Measurements from ENCODE around the gene DTX2.
"Not testable (repeated sequence)": the region's sequence is repeated elsewhere in the genome, so short reads cannot be mapped to it uniquely, and the experiment has no call there.

DNA sequence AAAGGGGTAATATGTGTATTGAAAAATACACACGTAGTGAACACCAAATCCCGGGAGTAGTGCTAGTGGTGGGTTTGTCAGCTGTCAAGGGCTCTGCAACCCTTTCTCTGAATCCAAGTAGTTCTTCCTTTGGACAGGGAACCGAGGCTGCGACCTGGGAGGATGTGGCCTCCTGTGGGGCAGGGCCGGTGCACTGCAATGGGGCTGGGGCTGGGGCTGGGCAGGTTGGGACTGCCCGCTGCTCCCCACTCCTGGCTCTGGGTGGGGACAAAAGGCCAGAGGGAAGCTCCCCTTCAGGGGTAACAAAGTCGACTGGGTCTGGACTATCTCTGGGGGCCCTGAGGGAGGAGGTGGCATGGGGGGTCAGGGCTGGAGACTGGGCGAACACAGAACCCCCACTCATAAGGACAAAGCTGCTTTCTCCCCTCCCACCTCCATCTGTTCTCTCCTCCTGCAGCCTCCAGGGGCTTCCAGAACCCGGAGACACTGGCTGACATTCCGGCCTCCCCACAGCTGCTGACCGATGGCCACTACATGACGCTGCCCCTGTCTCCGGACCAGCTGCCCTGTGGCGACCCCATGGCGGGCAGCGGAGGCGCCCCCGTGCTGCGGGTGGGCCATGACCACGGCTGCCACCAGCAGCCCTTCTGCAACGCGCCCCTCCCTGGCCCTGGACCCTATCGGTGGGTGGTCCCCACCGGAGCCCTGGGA lies 49.8 kb downstream of the DTX2 start:
- TF ChIP-seq, protein P1, sequence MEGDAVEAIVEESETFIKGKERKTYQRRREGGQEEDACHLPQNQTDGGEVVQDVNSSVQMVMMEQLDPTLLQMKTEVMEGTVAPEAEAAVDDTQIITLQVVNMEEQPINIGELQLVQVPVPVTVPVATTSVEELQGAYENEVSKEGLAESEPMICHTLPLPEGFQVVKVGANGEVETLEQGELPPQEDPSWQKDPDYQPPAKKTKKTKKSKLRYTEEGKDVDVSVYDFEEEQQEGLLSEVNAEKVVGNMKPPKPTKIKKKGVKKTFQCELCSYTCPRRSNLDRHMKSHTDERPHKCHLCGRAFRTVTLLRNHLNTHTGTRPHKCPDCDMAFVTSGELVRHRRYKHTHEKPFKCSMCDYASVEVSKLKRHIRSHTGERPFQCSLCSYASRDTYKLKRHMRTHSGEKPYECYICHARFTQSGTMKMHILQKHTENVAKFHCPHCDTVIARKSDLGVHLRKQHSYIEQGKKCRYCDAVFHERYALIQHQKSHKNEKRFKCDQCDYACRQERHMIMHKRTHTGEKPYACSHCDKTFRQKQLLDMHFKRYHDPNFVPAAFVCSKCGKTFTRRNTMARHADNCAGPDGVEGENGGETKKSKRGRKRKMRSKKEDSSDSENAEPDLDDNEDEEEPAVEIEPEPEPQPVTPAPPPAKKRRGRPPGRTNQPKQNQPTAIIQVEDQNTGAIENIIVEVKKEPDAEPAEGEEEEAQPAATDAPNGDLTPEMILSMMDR (conservative IDR thresholded peaks at IDR 0.05; ENCODE audit: low read depth, low read length) = not testable (repeated sequence)
- TF ChIP-seq MAZ (IDR thresholded peaks at IDR 0.05; ENCODE audit: borderline replicate concordance, low read depth, low read length); CEBPB (IDR thresholded peaks at IDR 0.05; ENCODE audit: low read depth, low read length); POLR2A (IDR thresholded peaks at IDR 0.05; ENCODE audit: low read depth, low read length): not testable (repeated sequence)

All from IMR-90 (cell line).